SK-MEL-5 (cell line): Measurements from ENCODE around the gene UBALD1. TPM values are rescaled to one million over a fixed set of nuclear protein-coding genes. Genes with fewer than 3 reads are reported as not detected.

Experiments used
- DNase-seq: peaks from one replicate; pipeline ENCODE4 v3.0.0-alpha.2; 2016; ENCODE audit warnings: low read depth, low spot score
- in situ Hi-C: cut with HindIII; loops from 2 replicates; pipeline ENCODE4 v1.10.0; 2016; ENCODE audit warnings: low sequenced_read_pairs, high pct_unique_total_duplicates, low pct_unique_long_range_greater_than_20kb
- total RNA-seq: library from RNA; depleted of rRNA; stranded (reverse); fragments of >200 nt; shearing (Covaris generic); gene quantifications from 2 replicates; pipeline ENCODE4 v1.2.3, GENCODE V29; 2014

Gene UBALD1
- total RNA-seq, 1 experiment from 2014 or later: 13.1 TPM

- in situ Hi-C loops: no loop called here
- DNase-seq: no peak
These were observed 35.2 kb upstream of the UBALD1 start for GRCh38 chr16:4649744-4650442.

- in situ Hi-C loops: no loop called here
- DNase-seq: no peak
These were observed 34.2 kb upstream of the UBALD1 start for GRCh38 chr16:4648917-4649316.

- in situ Hi-C loops: no loop called here
- no peak for DNase-seq
These were observed 32.9 kb upstream of the UBALD1 start for GRCh38 chr16:4647644-4647980.

- in situ Hi-C loops: no loop called here
- no peak for DNase-seq
These were observed 32.3 kb upstream of the UBALD1 start for GRCh38 chr16:4646773-4647643.

GRCh38 chr16:4641895-4642294 lies 27.2 kb upstream of the UBALD1 start:
- DNase-seq: no peak
- in situ Hi-C loops: no loop called here

- in situ Hi-C loops: no loop called here
- DNase-seq: no peak
These were observed 26.6 kb upstream of the UBALD1 start for GRCh38 chr16:4641306-4641687.

- in situ Hi-C loops: no loop called here
- DNase-seq: no peak
These were observed 26.1 kb upstream of the UBALD1 start for GRCh38 chr16:4640572-4641305.

- in situ Hi-C loops: no loop called here
- no peak for DNase-seq
These were observed 25.3 kb upstream of the UBALD1 start for GRCh38 chr16:4639899-4640509.

- DNase-seq: no peak
- in situ Hi-C loops: no loop called here
These were observed 22.9 kb upstream of the UBALD1 start for GRCh38 chr16:4637501-4638166.

- no peak for DNase-seq
- in situ Hi-C loops: no loop called here
These were observed 21.5 kb upstream of the UBALD1 start for GRCh38 chr16:4636196-4636595.

- DNase-seq: no peak
- in situ Hi-C loops: no loop called here
These were observed 20.1 kb upstream of the UBALD1 start for GRCh38 chr16:4634768-4635167.

GRCh38 chr16:4633910-4634635 lies 19.4 kb upstream of the UBALD1 start:
- DNase-seq: no peak
- in situ Hi-C loops: no loop called here

- in situ Hi-C loops: no loop called here
These were observed 16.8 kb upstream of the UBALD1 start for GRCh38 chr16:4631444-4631843.

GRCh38 chr16:4628283-4628682 lies 13.6 kb upstream of the UBALD1 start:
- in situ Hi-C loops: no loop called here
- DNase-seq: no peak

More at GRCh38 chr16:4631444-4631843, 16.8 kb upstream of the UBALD1 start:
- no peak for DNase-seq

GRCh38 chr16:4626396-4626795 lies 11.7 kb upstream of the UBALD1 start:
- in situ Hi-C loops: no loop called here
- DNase-seq: no peak

- DNase-seq: no peak
- in situ Hi-C loops: no loop called here
These were observed 11.0 kb upstream of the UBALD1 start for GRCh38 chr16:4625560-4626159.
